Keratinocyte (primary cell): ENCODE measurements around the gene PAX5.

Experiments
- EZH2 ChIP-seq: IDR thresholded peaks from one replicate; pipeline ENCODE4 v1.6.1; 2012; ENCODE audit warnings: inconsistent platforms, mild to moderate bottlenecking, low read length, moderate library complexity
- TF ChIP-seq, protein P1 (sequence below), 3 experiments: IDR thresholded peaks in 1 of 3; conservative IDR thresholded peaks in 1 of 3; optimal IDR thresholded peaks in 1 of 3; 2 replicates in 2 of 3; 3 replicates in 1 of 3; pipeline versions ENCODE3 to v1.5.1; 2011; ENCODE audit warnings: low read length in 3 of 3, mild to moderate bottlenecking in 3 of 3, moderate library complexity in 2 of 3, control low read depth in 1 of 3, inconsistent platforms in 1 of 3; ENCODE audit not compliant: insufficient read depth in 2 of 3; ENCODE audit errors: extremely low read depth in 1 of 3

DNA sequence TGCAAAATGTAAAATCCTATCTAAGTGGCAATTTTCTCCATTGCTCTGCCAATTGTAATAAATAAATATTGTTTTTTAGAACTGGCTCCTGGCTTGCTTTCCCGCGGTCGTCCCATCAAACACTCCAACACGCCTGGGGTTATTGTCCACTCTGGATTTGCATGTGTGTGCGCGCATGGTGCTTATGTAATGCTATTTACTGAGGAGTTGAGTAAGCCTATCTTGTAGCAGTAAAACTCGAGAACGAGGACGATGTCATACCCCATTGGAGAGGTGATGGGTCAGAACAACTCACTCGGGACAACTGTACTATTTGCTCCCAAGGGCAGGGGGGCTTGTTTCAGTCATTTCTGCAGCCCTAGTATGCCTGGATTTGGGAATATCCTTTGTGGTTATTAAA is 220.9 kb downstream of the PAX5 start:
- TF ChIP-seq, protein P1, sequence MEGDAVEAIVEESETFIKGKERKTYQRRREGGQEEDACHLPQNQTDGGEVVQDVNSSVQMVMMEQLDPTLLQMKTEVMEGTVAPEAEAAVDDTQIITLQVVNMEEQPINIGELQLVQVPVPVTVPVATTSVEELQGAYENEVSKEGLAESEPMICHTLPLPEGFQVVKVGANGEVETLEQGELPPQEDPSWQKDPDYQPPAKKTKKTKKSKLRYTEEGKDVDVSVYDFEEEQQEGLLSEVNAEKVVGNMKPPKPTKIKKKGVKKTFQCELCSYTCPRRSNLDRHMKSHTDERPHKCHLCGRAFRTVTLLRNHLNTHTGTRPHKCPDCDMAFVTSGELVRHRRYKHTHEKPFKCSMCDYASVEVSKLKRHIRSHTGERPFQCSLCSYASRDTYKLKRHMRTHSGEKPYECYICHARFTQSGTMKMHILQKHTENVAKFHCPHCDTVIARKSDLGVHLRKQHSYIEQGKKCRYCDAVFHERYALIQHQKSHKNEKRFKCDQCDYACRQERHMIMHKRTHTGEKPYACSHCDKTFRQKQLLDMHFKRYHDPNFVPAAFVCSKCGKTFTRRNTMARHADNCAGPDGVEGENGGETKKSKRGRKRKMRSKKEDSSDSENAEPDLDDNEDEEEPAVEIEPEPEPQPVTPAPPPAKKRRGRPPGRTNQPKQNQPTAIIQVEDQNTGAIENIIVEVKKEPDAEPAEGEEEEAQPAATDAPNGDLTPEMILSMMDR (optimal IDR thresholded peaks at IDR 0.05 in 1 of 3, IDR thresholded peaks at IDR 0.05 in 1 of 3, conservative IDR thresholded peaks at IDR 0.05 in 1 of 3; ENCODE audit: extremely low read depth in 1 of 3, insufficient read depth in 2 of 3, low read length in 3 of 3) = no peak
- TF ChIP-seq EZH2 = no peak
